Sigmoid colon (tissue), 4 donors: ENCODE data around the gene MGAT3.

ENCODE experiments used
- EP300 ChIP-seq, 4 donors: sonication (generic); formaldehyde crosslinking; IDR thresholded peaks; one replicate each; pipeline ENCODE4 v1.6.1; 2017; ENCODE audit warnings: antibody characterized with exemption in 4 of 4
- TF ChIP-seq, protein P1 (sequence below), 4 experiments: fragments of 450-650 bp in 3 of 4; fragments of 200-600 bp in 1 of 4; IDR thresholded peaks; one replicate each; pipeline ENCODE4 v1.5.1; 2016 to 2019; ENCODE audit warnings: antibody characterized with exemption in 4 of 4, mild to moderate bottlenecking in 3 of 4, moderate library complexity in 2 of 4

DNA sequence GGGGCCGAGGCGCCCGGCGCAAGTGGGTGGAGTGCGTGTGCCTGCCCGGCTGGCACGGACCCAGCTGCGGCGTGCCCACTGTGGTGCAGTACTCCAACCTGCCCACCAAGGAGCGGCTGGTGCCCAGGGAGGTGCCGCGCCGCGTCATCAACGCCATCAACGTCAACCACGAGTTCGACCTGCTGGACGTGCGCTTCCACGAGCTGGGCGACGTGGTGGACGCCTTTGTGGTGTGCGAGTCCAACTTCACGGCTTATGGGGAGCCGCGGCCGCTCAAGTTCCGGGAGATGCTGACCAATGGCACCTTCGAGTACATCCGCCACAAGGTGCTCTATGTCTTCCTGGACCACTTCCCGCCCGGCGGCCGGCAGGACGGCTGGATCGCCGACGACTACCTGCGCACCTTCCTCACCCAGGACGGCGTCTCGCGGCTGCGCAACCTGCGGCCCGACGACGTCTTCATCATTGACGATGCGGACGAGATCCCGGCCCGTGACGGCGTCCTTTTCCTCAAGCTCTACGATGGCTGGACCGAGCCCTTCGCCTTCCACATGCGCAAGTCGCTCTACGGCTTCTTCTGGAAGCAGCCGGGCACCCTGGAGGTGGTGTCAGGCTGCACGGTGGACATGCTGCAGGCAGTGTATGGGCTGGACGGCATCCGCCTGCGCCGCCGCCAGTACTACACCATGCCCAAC is 31.2 kb downstream of the MGAT3 start:
- no peak for TF ChIP-seq EP300 (IDR thresholded peaks at IDR 0.05)
- TF ChIP-seq, protein P1, sequence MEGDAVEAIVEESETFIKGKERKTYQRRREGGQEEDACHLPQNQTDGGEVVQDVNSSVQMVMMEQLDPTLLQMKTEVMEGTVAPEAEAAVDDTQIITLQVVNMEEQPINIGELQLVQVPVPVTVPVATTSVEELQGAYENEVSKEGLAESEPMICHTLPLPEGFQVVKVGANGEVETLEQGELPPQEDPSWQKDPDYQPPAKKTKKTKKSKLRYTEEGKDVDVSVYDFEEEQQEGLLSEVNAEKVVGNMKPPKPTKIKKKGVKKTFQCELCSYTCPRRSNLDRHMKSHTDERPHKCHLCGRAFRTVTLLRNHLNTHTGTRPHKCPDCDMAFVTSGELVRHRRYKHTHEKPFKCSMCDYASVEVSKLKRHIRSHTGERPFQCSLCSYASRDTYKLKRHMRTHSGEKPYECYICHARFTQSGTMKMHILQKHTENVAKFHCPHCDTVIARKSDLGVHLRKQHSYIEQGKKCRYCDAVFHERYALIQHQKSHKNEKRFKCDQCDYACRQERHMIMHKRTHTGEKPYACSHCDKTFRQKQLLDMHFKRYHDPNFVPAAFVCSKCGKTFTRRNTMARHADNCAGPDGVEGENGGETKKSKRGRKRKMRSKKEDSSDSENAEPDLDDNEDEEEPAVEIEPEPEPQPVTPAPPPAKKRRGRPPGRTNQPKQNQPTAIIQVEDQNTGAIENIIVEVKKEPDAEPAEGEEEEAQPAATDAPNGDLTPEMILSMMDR (IDR thresholded peaks at IDR 0.05), result no peak
